GM12878 (cell line): ENCODE results near the gene RPL31. TPM values are rescaled to one million over a fixed set of nuclear protein-coding genes. Genes with fewer than 3 reads are reported as not detected.

Experiments
- ATAC-seq: fragments of 200-7000 bp; cut with Tn5 transposase; 3 replicates; pipeline ENCODE4 v1.9.1; 2020; ENCODE audit warnings: mild to moderate bottlenecking, moderate library complexity
- BruUV-seq: library from RNA; stranded (reverse); fragments of 400-500 nt; replicated peaks from 2 replicates; lab custom pipeline; 2021; lab: Mats Ljungman, UMichigan
- CTCF ChIA-PET: fragments of 300-600 bp; sonication (Branson Sonifier 250); formaldehyde crosslinking; extraction: SDS; loops from one replicate; lab custom pipeline; 2021; ENCODE audit warnings: inconsistent platforms; lab: Yijun Ruan, JAX
- POLR2A ChIA-PET: fragments of 350-600 bp; formaldehyde crosslinking; extraction: SDS; loops from one replicate; lab custom pipeline; 2021; ENCODE audit warnings: inconsistent platforms; lab: Charles Lee
- RAD21 ChIA-PET: fragments of 300-600 bp; sonication (Branson Sonifier 250); formaldehyde crosslinking; loops from one replicate; lab custom pipeline; 2023; ENCODE audit warnings: antibody characterized with exemption; ENCODE audit not compliant: unreplicated experiment; lab: Charles Lee
- SMC1A ChIA-PET: fragments of 300-600 bp; sonication (Branson Sonifier 250); formaldehyde crosslinking; loops from one replicate; lab custom pipeline; 2023; ENCODE audit not compliant: unreplicated experiment, uncharacterized antibody; lab: Charles Lee
- DNase-seq: peaks from one replicate; pipeline ENCODE4 v3.0.0-alpha.2; 2011; ENCODE audit warnings: low read depth, low spot score
- FAIRE-seq: peaks from 3 replicates; lab custom pipeline; 2011; peaks lifted over from hg19 to GRCh38; lab: Jason Lieb, UNC
- H2AFZ ChIP-seq: 2 replicates; pipeline ENCODE4 v1.6.0; 2011; ENCODE audit warnings: low read depth, low read length, control low read depth; ENCODE audit not compliant: control insufficient read depth
- H3K27ac ChIP-seq: 2 replicates; pipeline ENCODE4 v1.5.1; 2011; ENCODE audit warnings: control low read depth; ENCODE audit not compliant: control insufficient read depth, insufficient read depth
- H3K27me3 ChIP-seq, 2 experiments: replicated peaks in 1 of 2; 2 replicates each; pipeline versions ENCODE4 v1.6.0 to v1.6.1; 2011; ENCODE audit warnings: low read length in 1 of 2; ENCODE audit not compliant: control insufficient read depth in 2 of 2, insufficient read depth in 2 of 2
- H3K36me3 ChIP-seq, 2 experiments: 2 replicates each; pipeline ENCODE4 v1.5.1; 2011; ENCODE audit warnings: low read length in 1 of 2; ENCODE audit not compliant: control insufficient read depth in 2 of 2, insufficient read depth in 2 of 2
- H3K4me1 ChIP-seq: 2 replicates; pipeline ENCODE4 v1.6.1; 2011; ENCODE audit warnings: mild to moderate bottlenecking, low read length, moderate library complexity, mixed read lengths; ENCODE audit not compliant: control insufficient read depth, insufficient read depth
- H3K4me2 ChIP-seq: 2 replicates; pipeline ENCODE4 v1.6.0; 2011; ENCODE audit warnings: control low read depth; ENCODE audit not compliant: control insufficient read depth, insufficient read depth
- H3K4me3 ChIP-seq: fragments of 200-600 bp; sonication (generic); 2 replicates; pipeline ENCODE4 v1.5.1; 2016
- H3K79me2 ChIP-seq: 2 replicates; pipeline ENCODE4 v1.6.0; 2011; ENCODE audit warnings: low read length; ENCODE audit not compliant: control insufficient read depth, insufficient read depth
- H3K9ac ChIP-seq: 2 replicates; pipeline ENCODE4 v1.8.0; 2011; ENCODE audit warnings: low read length, control low read depth, mixed read lengths; ENCODE audit not compliant: control insufficient read depth, insufficient read depth
- H3K9me3 ChIP-seq: replicated peaks from 3 replicates; pipeline ENCODE4 v1.5.1; 2011; ENCODE audit warnings: mild to moderate bottlenecking, low read length; ENCODE audit not compliant: control insufficient read depth, insufficient read depth
- H4K20me1 ChIP-seq: 2 replicates; pipeline ENCODE4 v1.6.0; 2011; ENCODE audit not compliant: control insufficient read depth, insufficient read depth
- CUX1 ChIP-seq: IDR thresholded peaks from 2 replicates; pipeline ENCODE4 v1.6.1; 2012; ENCODE audit warnings: improper control_type of control experiment, low read depth, low read length; ENCODE audit not compliant: insufficient replicate concordance
- MYC ChIP-seq: IDR thresholded peaks from 2 replicates; pipeline ENCODE4 v1.6.1; 2011; ENCODE audit warnings: mild to moderate bottlenecking, low read length, moderate library complexity, inconsistent platforms; ENCODE audit not compliant: insufficient read depth, insufficient replicate concordance, insufficient read length, severe bottlenecking
- NR2F1 ChIP-seq: fragments of 450-650 bp; conservative IDR thresholded peaks from 2 replicates; pipeline ENCODE4 v1.6.1; 2017; ENCODE audit warnings: mild to moderate bottlenecking
- POLR2AphosphoS2 ChIP-seq: IDR thresholded peaks from 2 replicates; pipeline ENCODE4 v1.6.1; 2011; ENCODE audit warnings: low read depth, mild to moderate bottlenecking, low read length, improper control_type of control experiment, moderate library complexity
- SMAD1 ChIP-seq: fragments of 450-650 bp; IDR thresholded peaks from 2 replicates; pipeline ENCODE4 v1.6.1; 2018; ENCODE audit warnings: mild to moderate bottlenecking, low read depth; ENCODE audit not compliant: partially characterized antibody
- SMAD5 ChIP-seq: IDR thresholded peaks from 2 replicates; pipeline ENCODE4 v1.6.1; 2016; ENCODE audit warnings: antibody characterized with exemption, low read depth
- TCF3 ChIP-seq: IDR thresholded peaks from 2 replicates; pipeline ENCODE4 v1.6.1; 2012; ENCODE audit warnings: low read depth, mild to moderate bottlenecking, low read length, borderline replicate concordance; ENCODE audit not compliant: insufficient read depth
- ZBED1 ChIP-seq: IDR thresholded peaks from 2 replicates; pipeline ENCODE4 v1.6.1; 2016; ENCODE audit warnings: borderline replicate concordance
- WGBS: methylation state at CpG from one replicate; pipeline ENCODE4 v1.1.6; 2016; ENCODE audit warnings: low lambda C conversion rate; ENCODE audit not compliant: insufficient replicate concordance, insufficient coverage; ENCODE audit errors: missing lambda C conversion rate; 5-methylcytosine and 5-hydroxymethylcytosine counted together
- in situ Hi-C: fragments of 300-500 bp; cut with MboI; formaldehyde crosslinking; loops from 9 replicates; pipeline ENCODE4 v1.14.3; 2018; ENCODE audit warnings: mixed read lengths
- intact Hi-C: fragments of 100-400 bp; cut with micrococcal nuclease; formaldehyde crosslinking; loops from one replicate; pipeline ENCODE4 v1.14.2; 2022; ENCODE audit not compliant: unreplicated experiment
- polyA plus RNA-seq, 11 experiments: library from polyadenylated mRNA; depleted of rRNA in 4 of 11; unstranded in 6 of 11; stranded (reverse) in 5 of 11; fragments of >200 nt; fragmentation: Nextera tagmentation in 4 of 11; fragmentation: Illumina TruSeq in 1 of 11; extraction: Ambion mirVana in 4 of 11; extraction: Trizol in 1 of 11; gene quantifications; 1 replicate in 1 of 11; 2 replicates in 10 of 11; pipeline versions ENCODE4 v1.2.1 to v1.2.3, GENCODE V29; 2011 to 2016; ENCODE audit warnings: inconsistent platforms in 2 of 11, missing spikeins in 2 of 11, low read depth in 1 of 11
- total RNA-seq, 4 experiments: library from RNA; depleted of rRNA in 3 of 4; stranded (reverse); fragments of >200 nt in 3 of 4; fragmentation: Illumina TruSeq in 1 of 4; extraction: Trizol in 1 of 4; gene quantifications; 2 replicates each; pipeline versions ENCODE4 v1.2.1 to v1.2.3, GENCODE V29; 2013 to 2021
- TF ChIP-seq, protein P1 (sequence below): IDR thresholded peaks from 2 replicates; pipeline ENCODE4 v1.6.1; 2012; ENCODE audit warnings: low read depth, low read length, improper control_type of control experiment

Gene RPL31
- total and polyA plus RNA-seq, 10 of the 15 experiments (the other 5 are each of a cell fraction or from before 2014, with no cell fraction given), result 1,643 to 8,551 (median 2,208) TPM

- no peak overlapping the region for H2AFZ ChIP-seq
- H4K20me1 ChIP-seq, result no peaks in the 10 kb centered on the region
- no peaks in the 10 kb centered on the region for H3K79me2 ChIP-seq
- no peak overlapping the region for H3K9ac ChIP-seq
- intact Hi-C loops (loop anchor here (10.0 kb wide), 1 partner anchor 386 kb away; no protein-coding TSS in a partner anchor), in situ Hi-C loops (no loop called here)
- no peak overlapping the region for H3K4me3 ChIP-seq
- H3K27ac ChIP-seq, result no peak overlapping the region
- H3K9me3 ChIP-seq, result no peaks in the 10 kb centered on the region; the same call in 2 of the 3 replicates
- DNase-seq (no peak), FAIRE-seq (no peak), ATAC-seq (no peak)
- no peaks in the 10 kb centered on the region for H3K4me1 ChIP-seq
- 91% methylated on average over 8 of the region's 8 CpGs for WGBS
- BruUV-seq, result no TSS peak
- no peaks in the 10 kb centered on the region for H3K27me3 ChIP-seq
- TF ChIP-seq, protein P1, sequence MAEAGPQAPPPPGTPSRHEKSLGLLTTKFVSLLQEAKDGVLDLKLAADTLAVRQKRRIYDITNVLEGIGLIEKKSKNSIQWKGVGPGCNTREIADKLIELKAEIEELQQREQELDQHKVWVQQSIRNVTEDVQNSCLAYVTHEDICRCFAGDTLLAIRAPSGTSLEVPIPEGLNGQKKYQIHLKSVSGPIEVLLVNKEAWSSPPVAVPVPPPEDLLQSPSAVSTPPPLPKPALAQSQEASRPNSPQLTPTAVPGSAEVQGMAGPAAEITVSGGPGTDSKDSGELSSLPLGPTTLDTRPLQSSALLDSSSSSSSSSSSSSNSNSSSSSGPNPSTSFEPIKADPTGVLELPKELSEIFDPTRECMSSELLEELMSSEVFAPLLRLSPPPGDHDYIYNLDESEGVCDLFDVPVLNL, result no peak
- no peak for TF ChIP-seq SMAD1
- TF ChIP-seq NR2F1, result no peak
- TF ChIP-seq POLR2AphosphoS2, result no peak
- no peak for TF ChIP-seq SMAD5
- no peak for TF ChIP-seq TCF3
- ChIA-PET SMC1A (no interaction called here), CTCF (interaction anchor here (0.6 kb wide), 1 partner anchor 14 kb away, joined by 3 read pairs; no protein-coding TSS in a partner anchor), POLR2A (no interaction called here), RAD21 (no interaction called here)
- peaks cover 0 to 5% of the 10 kb centered on the region in 2 experiments; a peak in 2 of 4 replicates for H3K36me3 ChIP-seq
- H3K4me2 ChIP-seq, result no peak overlapping the region
These were observed 16.8 kb downstream of the RPL31 start for GRCh38 chr2:101018934-101019333.

GRCh38 chr2:101022221-101022620, 20.1 kb downstream of the RPL31 start:
- no peak overlapping the region for H2AFZ ChIP-seq
- BruUV-seq, result no TSS peak
- H3K79me2 ChIP-seq, result no peaks in the 10 kb centered on the region
- SMC1A ChIA-PET, result interaction anchor here (0.6 to 1.9 kb wide), 2 partner anchors 9 to 15 kb away, joined by 3 to 6 read pairs; no protein-coding TSS in a partner anchor
- H3K9me3 ChIP-seq, result no peaks in the 10 kb centered on the region
- 88% methylated on average over 16 of the region's 16 CpGs for WGBS
- DNase-seq (no peak), FAIRE-seq (peak; percentile 44), ATAC-seq (no peak)
- no peak overlapping the region for H3K27ac ChIP-seq
- H3K36me3 ChIP-seq, result no peaks in the 10 kb centered on the region; a peak in 1 of 4 replicates
- intact Hi-C loops (no loop called here), in situ Hi-C loops (no loop called here)
- H3K27me3 ChIP-seq, result no peaks in the 10 kb centered on the region
- H3K4me1 ChIP-seq, result no peaks in the 10 kb centered on the region
- no peaks in the 10 kb centered on the region for H4K20me1 ChIP-seq
- POLR2A ChIA-PET, result interaction anchor here (1.1 kb wide), 1 partner anchor 20 kb away, joined by 3 read pairs; the partner anchor contains the start of gene RPL31
- H3K4me3 ChIP-seq, result no peak overlapping the region
- RAD21 ChIA-PET, result no interaction called here
- no peak overlapping the region for H3K9ac ChIP-seq
- no peak overlapping the region for H3K4me2 ChIP-seq
- CTCF ChIA-PET, result no interaction called here
- TF ChIP-seq ZBED1 (no peak), MYC (no peak), CUX1 (no peak)
